RWPE1 (cell line): Measurements from ENCODE around the gene COA1.
A peak's percentile ranks its signal among the peaks of the same experiment; 100 is the strongest.
"Not testable (repeated sequence)": the region's sequence is repeated elsewhere in the genome, so short reads cannot be mapped to it uniquely, and the experiment has no call there.

Experiments
- CTCF ChIA-PET: fragments of 350-600 bp; sonication (Branson Sonifier 250); formaldehyde crosslinking; extraction: SDS; loops from one replicate; lab custom pipeline; 2021; lab: Yijun Ruan, JAX
- POLR2A ChIA-PET: fragments of 400-600 bp; formaldehyde crosslinking; extraction: SDS; loops from one replicate; lab custom pipeline; 2020; ENCODE audit warnings: antibody characterized with exemption; ENCODE audit not compliant: low non-redundant PET; lab: Yijun Ruan, JAX
- DNase-seq: peaks from one replicate; pipeline ENCODE4 v3.0.0; 2012; ENCODE audit warnings: low spot score
- H3K27ac ChIP-seq: fragments of 450-650 bp; 2 replicates; pipeline ENCODE4 v1.5.1; 2017
- TF ChIP-seq, protein P1 (sequence below): fragments of 450-650 bp; conservative IDR thresholded peaks from 2 replicates; pipeline ENCODE4 v1.5.1; 2017; ENCODE audit warnings: low read depth, mild to moderate bottlenecking

Gene COA1

GRCh38 chr7:43721193-43721806 lies 8.0 kb downstream of the COA1 start:
- TF ChIP-seq, protein P1, sequence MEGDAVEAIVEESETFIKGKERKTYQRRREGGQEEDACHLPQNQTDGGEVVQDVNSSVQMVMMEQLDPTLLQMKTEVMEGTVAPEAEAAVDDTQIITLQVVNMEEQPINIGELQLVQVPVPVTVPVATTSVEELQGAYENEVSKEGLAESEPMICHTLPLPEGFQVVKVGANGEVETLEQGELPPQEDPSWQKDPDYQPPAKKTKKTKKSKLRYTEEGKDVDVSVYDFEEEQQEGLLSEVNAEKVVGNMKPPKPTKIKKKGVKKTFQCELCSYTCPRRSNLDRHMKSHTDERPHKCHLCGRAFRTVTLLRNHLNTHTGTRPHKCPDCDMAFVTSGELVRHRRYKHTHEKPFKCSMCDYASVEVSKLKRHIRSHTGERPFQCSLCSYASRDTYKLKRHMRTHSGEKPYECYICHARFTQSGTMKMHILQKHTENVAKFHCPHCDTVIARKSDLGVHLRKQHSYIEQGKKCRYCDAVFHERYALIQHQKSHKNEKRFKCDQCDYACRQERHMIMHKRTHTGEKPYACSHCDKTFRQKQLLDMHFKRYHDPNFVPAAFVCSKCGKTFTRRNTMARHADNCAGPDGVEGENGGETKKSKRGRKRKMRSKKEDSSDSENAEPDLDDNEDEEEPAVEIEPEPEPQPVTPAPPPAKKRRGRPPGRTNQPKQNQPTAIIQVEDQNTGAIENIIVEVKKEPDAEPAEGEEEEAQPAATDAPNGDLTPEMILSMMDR: peak; percentile 84
- ChIA-PET CTCF (interaction anchor here (0.5 to 4.7 kb wide), 11 partner anchors 17 to 1977 kb away, joined by 3 to 30 read pairs (median 3); partner anchors contain the start of gene STK17A), POLR2A (no interaction called here)
- DNase-seq: peak; percentile 33
- H3K27ac ChIP-seq: no peak overlapping the region

GRCh38 chr7:43716598-43716997 lies 12.7 kb downstream of the COA1 start:
- ChIA-PET POLR2A (no interaction called here), CTCF (no interaction called here)
- TF ChIP-seq, protein P1: no peak
- no peak overlapping the region for H3K27ac ChIP-seq
- DNase-seq: no peak

GRCh38 chr7:43715966-43716365 lies 13.4 kb downstream of the COA1 start:
- DNase-seq, POLR2A ChIA-PET, H3K27ac ChIP-seq, CTCF ChIA-PET: not testable (repeated sequence)

DNA sequence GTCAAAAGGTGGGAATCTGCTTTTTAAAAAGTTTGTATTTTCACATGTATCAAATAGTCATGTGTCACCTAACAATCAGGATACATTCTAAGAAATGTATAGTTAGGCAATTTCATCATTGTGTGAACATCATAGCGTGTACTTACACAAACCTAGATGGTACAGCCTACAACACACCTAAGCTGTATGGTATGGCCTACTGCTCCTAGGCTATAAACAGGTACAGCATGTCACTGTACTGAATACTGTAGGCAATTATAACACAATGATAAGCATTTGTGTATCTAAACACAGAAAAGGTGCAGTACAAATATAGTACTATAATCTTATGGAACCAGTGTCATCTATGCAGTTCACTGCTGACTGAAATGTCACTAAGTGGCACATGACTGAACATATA lies 17.8 kb downstream of the COA1 start:
- ChIA-PET CTCF (interaction anchor here (0.6 kb wide), 1 partner anchor 127 kb away, joined by 3 read pairs; no protein-coding TSS in a partner anchor), POLR2A (no interaction called here)
- TF ChIP-seq, protein P1: no peak
- no peak for DNase-seq
- H3K27ac ChIP-seq: no peak overlapping the region

DNA sequence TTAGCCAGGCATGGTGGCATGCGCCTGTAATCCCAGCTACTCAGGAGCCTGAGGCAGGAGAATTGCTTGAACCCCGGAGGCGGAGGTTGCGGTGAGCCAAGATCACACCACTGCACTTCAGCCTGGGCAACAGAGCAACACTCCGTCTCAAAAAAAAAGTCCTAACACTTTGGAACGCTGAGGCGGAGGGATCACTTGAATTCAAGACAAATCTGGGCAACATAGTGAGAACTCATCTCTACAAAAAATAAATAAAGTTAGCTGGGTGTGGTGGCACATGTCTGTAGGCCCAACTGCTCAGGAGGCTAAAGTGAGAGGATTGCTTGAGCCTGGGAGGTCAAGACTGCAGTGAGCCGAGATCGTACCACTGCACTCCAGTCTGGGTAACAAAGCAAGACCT lies 21.3 kb downstream of the COA1 start:
- POLR2A ChIA-PET, H3K27ac ChIP-seq, CTCF ChIA-PET, DNase-seq: not testable (repeated sequence)

DNA sequence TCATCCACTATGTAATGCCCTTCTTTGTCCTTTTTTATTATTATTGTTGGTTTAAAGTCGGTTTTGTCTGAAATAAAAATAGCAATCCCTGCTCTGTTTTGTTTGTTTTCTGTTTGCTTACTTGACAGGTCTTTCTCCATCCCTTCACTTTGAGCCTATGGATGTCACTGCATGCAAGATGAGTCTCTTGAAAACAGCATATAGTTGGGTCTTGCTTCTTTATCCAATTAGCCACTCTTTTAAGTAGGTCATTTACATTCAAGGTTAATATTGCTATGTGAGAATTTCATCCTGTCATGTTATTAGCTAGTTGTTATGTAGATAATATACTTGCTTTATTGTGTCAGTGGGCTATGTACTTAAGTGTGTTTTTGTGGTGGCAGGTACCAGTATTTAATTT lies 25.8 kb downstream of the COA1 start:
- ChIA-PET POLR2A (no interaction called here), CTCF (interaction anchor here (0.6 kb wide), 1 partner anchor 17 kb away, joined by 5 read pairs; no protein-coding TSS in a partner anchor)
- no peak for DNase-seq
- H3K27ac ChIP-seq: no peak overlapping the region
- TF ChIP-seq, protein P1: no peak

GRCh38 chr7:43702974-43703373 lies 26.3 kb downstream of the COA1 start:
- POLR2A ChIA-PET: no interaction called here
- no peak overlapping the region for H3K27ac ChIP-seq
- CTCF ChIA-PET: no interaction called here
- TF ChIP-seq, protein P1: no peak
- DNase-seq: no peak
